Muscle of leg (tissue), 11 donors: ENCODE data around the gene GRIN2A. TPM values are rescaled to one million over a fixed set of nuclear protein-coding genes. Genes with fewer than 3 reads are reported as not detected.

ENCODE experiments used
- DNase-seq: peaks from one replicate; pipeline ENCODE4 v3.0.0; 2013
- H3K27ac ChIP-seq: one replicate; pipeline ENCODE4 v1.5.1; 2013; ENCODE audit warnings: mild to moderate bottlenecking, low read length, control low read depth
- H3K27me3 ChIP-seq: one replicate; pipeline ENCODE4 v1.6.1; 2013; ENCODE audit warnings: low read length; ENCODE audit not compliant: control insufficient read depth, insufficient read depth
- H3K36me3 ChIP-seq: one replicate; pipeline ENCODE4 v1.6.1; 2013; ENCODE audit warnings: low read length; ENCODE audit not compliant: control insufficient read depth, insufficient read depth
- H3K4me1 ChIP-seq: one replicate; pipeline ENCODE4 v1.6.1; 2013; ENCODE audit warnings: low read length; ENCODE audit not compliant: control insufficient read depth, insufficient read depth
- H3K4me3 ChIP-seq: one replicate; pipeline ENCODE4 v1.5.1; 2013; ENCODE audit warnings: low read length, control low read depth
- H3K9me3 ChIP-seq: replicated peaks from 2 replicates; pipeline ENCODE4 v1.6.1; 2013; ENCODE audit warnings: low read depth, low read length; ENCODE audit not compliant: control insufficient read depth
- WGBS: methylation state at CpG from one replicate; pipeline ENCODE4 v1.1.5; 2013; ENCODE audit warnings: missing lambda C conversion rate; ENCODE audit not compliant: insufficient coverage; 5-methylcytosine and 5-hydroxymethylcytosine counted together
- polyA plus RNA-seq, 8 donors: library from polyadenylated mRNA; unstranded; fragments of 120-200 nt; gene quantifications; one replicate each; pipeline versions ENCODE4 v1.2.1 to v1.2.3, GENCODE V29; 2013; ENCODE audit warnings: inconsistent platforms in 1 of 8, low replicate concordance in 1 of 8; ENCODE audit not compliant: insufficient read length in 8 of 8, insufficient read depth in 1 of 8
- total RNA-seq: library from RNA; stranded (reverse); fragments of 120-200 nt; gene quantifications from one replicate; pipeline ENCODE4 v1.2.4, GENCODE V29; 2013

The GRIN2A gene
- total and polyA plus RNA-seq, 9 donors, result 0.18 to 0.75 (median 0.35) TPM

GRCh38 chr16:10080051-10080772 lies 102.0 kb downstream of the GRIN2A start:
- 13% methylated on average over 7 of the region's 9 CpGs for WGBS
- H3K4me1 ChIP-seq, result peaks cover 3% of the 10 kb centered on the region
- peak; percentile 38 for DNase-seq
- no peaks in the 10 kb centered on the region for H3K36me3 ChIP-seq
- H3K27me3 ChIP-seq, result no peaks in the 10 kb centered on the region
- H3K4me3 ChIP-seq, result no peak overlapping the region
- no peaks in the 10 kb centered on the region for H3K9me3 ChIP-seq
- H3K27ac ChIP-seq, result no peak overlapping the region

GRCh38 chr16:10078541-10078949 lies 103.7 kb downstream of the GRIN2A start:
- Histone ChIP-seq H3K9me3 (no peaks in the 10 kb centered on the region), H3K36me3 (no peaks in the 10 kb centered on the region), H3K4me1 (peaks cover 3% of the 10 kb centered on the region), H3K27ac (no peak overlapping the region), H3K4me3 (no peak overlapping the region), H3K27me3 (no peaks in the 10 kb centered on the region)
- DNase-seq, result no peak
- 31% methylated on average over 7 of the region's 7 CpGs for WGBS

- H3K27ac ChIP-seq, result no peak overlapping the region
- no peaks in the 10 kb centered on the region for H3K27me3 ChIP-seq
- WGBS, result 93% methylated on average over 2 of the region's 6 CpGs
- no peaks in the 10 kb centered on the region for H3K9me3 ChIP-seq
- no peak for DNase-seq
- H3K4me3 ChIP-seq, result no peak overlapping the region
- H3K4me1 ChIP-seq, result peaks cover 3% of the 10 kb centered on the region
- H3K36me3 ChIP-seq, result no peaks in the 10 kb centered on the region
Measured at GRCh38 chr16:10077861-10078260, 104.4 kb downstream of the GRIN2A start.

GRCh38 chr16:10076037-10076436 lies 106.2 kb downstream of the GRIN2A start:
- 81% methylated on average over 4 of the region's 5 CpGs for WGBS

GRCh38 chr16:10070591-10070990 lies 111.6 kb downstream of the GRIN2A start:
- Histone ChIP-seq H3K27me3 (no peaks in the 10 kb centered on the region), H3K9me3 (no peaks in the 10 kb centered on the region), H3K4me3 (no peak overlapping the region), H3K4me1 (peaks cover 2% of the 10 kb centered on the region), H3K27ac (no peak overlapping the region), H3K36me3 (no peaks in the 10 kb centered on the region)
- DNase-seq, result no peak
- WGBS, result 89% methylated on average over 3 of the region's 4 CpGs

More at GRCh38 chr16:10076037-10076436, 106.2 kb downstream of the GRIN2A start:
- DNase-seq, result no peak
- Histone ChIP-seq H3K4me1 (peaks cover 3% of the 10 kb centered on the region), H3K9me3 (no peaks in the 10 kb centered on the region), H3K27ac (no peak overlapping the region), H3K36me3 (no peaks in the 10 kb centered on the region), H3K4me3 (no peak overlapping the region), H3K27me3 (no peaks in the 10 kb centered on the region)

GRCh38 chr16:10069374-10069773 lies 112.9 kb downstream of the GRIN2A start:
- WGBS, result 57% methylated on average over 1 of the region's 3 CpGs

GRCh38 chr16:10067835-10068234 lies 114.4 kb downstream of the GRIN2A start:
- no CpG with 5 or more reads among the region's 2 CpGs for WGBS
- Histone ChIP-seq H3K4me3 (no peak overlapping the region), H3K36me3 (no peaks in the 10 kb centered on the region), H3K9me3 (no peaks in the 10 kb centered on the region), H3K27ac (no peak overlapping the region), H3K4me1 (peaks cover 2% of the 10 kb centered on the region), H3K27me3 (no peaks in the 10 kb centered on the region)
- DNase-seq, result peak; percentile 11

More at GRCh38 chr16:10069374-10069773, 112.9 kb downstream of the GRIN2A start:
- peak; percentile 14 for DNase-seq
- no peak overlapping the region for H3K4me3 ChIP-seq
- H3K36me3 ChIP-seq, result no peaks in the 10 kb centered on the region
- no peaks in the 10 kb centered on the region for H3K27me3 ChIP-seq
- H3K9me3 ChIP-seq, result no peaks in the 10 kb centered on the region
- no peak overlapping the region for H3K27ac ChIP-seq
- H3K4me1 ChIP-seq, result peaks cover 2% of the 10 kb centered on the region

- Histone ChIP-seq H3K27ac (no peak overlapping the region), H3K36me3 (no peaks in the 10 kb centered on the region), H3K4me3 (no peak overlapping the region), H3K27me3 (no peaks in the 10 kb centered on the region), H3K4me1 (peaks cover 2% of the 10 kb centered on the region), H3K9me3 (no peaks in the 10 kb centered on the region)
- DNase-seq, result peak; percentile 28
- 50% methylated on average over 3 of the region's 4 CpGs for WGBS
Measured at GRCh38 chr16:10067406-10067805, 114.8 kb downstream of the GRIN2A start.

GRCh38 chr16:10065019-10065418 lies 117.2 kb downstream of the GRIN2A start:
- peaks cover 2% of the 10 kb centered on the region for H3K4me1 ChIP-seq
- no peak for DNase-seq
- no peak overlapping the region for H3K4me3 ChIP-seq
- no peaks in the 10 kb centered on the region for H3K27me3 ChIP-seq
- no peak overlapping the region for H3K27ac ChIP-seq
- H3K36me3 ChIP-seq, result no peaks in the 10 kb centered on the region
- no peaks in the 10 kb centered on the region for H3K9me3 ChIP-seq
- WGBS, result 83% methylated on average over 2 of the region's 4 CpGs

- Histone ChIP-seq H3K27me3 (no peaks in the 10 kb centered on the region), H3K4me3 (no peak overlapping the region), H3K27ac (no peak overlapping the region), H3K4me1 (no peaks in the 10 kb centered on the region), H3K9me3 (no peaks in the 10 kb centered on the region), H3K36me3 (no peaks in the 10 kb centered on the region)
- DNase-seq, result no peak
- WGBS, result no CpG with 5 or more reads among the region's 4 CpGs
Measured at GRCh38 chr16:10048850-10049249, 133.4 kb downstream of the GRIN2A start.
